Measurements from ENCODE around the gene CRADD. TPM values are rescaled to one million over a fixed set of nuclear protein-coding genes. Genes with fewer than 3 reads are reported as not detected.

The CRADD gene
- total and polyA plus RNA-seq, 10 of the 15 experiments (the other 5 are each of a cell fraction or from before 2014, with no cell fraction given): 7.6 to 15.5 (median 11.7) TPM

DNA sequence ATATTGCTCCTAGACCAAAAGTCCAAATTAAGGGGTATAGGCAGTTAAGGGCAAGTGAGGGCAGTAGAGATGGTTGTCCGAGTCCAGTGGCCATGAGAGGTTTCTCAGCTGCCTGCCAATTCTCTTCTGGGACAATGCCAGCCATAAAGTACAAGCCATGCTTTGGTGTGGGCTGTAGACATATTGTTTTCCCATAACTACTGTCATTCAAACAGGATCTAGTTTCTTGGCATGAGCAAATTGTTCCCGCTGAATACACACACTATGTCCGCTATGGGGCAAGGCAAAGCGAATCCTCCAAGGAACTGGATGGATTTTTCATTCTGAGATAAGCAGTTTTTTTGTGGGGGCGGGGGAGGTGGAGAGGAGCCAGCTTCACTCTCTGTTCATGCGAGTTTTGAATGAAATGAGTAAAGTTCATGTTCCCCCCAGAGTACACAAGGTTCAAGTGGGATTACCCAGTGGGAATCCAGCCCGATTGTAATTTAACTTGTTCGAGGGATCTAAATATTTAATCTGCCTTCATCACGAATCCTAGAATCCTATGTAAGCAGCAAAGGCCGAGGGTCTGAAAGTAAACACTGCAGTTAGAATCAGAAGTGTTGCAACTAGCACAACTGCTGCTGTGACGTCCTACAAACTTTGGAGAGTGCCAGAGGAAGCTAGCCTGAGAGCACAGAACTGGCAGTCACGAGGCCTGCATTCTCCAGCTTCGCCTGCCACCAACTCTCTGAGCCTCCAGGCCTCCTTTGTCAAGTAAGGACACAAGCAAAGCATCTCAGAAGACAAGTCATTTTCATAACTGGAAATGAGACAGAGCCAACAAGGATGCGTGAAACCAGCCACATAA, 137.0 kb downstream of the CRADD start:
- no TSS peak for BruUV-seq (replicated peaks)
- Histone ChIP-seq H3K27me3 (replicated peaks in 1 of 2; ENCODE audit: control insufficient read depth in 2 of 2, insufficient read depth in 2 of 2, low read length in 1 of 2) (no peaks in the 10 kb centered on the region), H2AFZ (ENCODE audit: control insufficient read depth, low read depth, low read length) (no peak overlapping the region), H3K9ac (ENCODE audit: control insufficient read depth, insufficient read depth, low read length) (no peak overlapping the region), H3K9me3 (replicated peaks; ENCODE audit: control insufficient read depth, insufficient read depth, low read length) (no peaks in the 10 kb centered on the region), H3K27ac (ENCODE audit: control insufficient read depth, insufficient read depth) (no peak overlapping the region), H4K20me1 (ENCODE audit: control insufficient read depth, insufficient read depth) (no peaks in the 10 kb centered on the region), H3K79me2 (ENCODE audit: control insufficient read depth, insufficient read depth, low read length) (no peaks in the 10 kb centered on the region), H3K4me2 (ENCODE audit: control insufficient read depth, insufficient read depth) (no peak overlapping the region), H3K4me1 (ENCODE audit: control insufficient read depth, insufficient read depth, low read length) (no peaks in the 10 kb centered on the region), H3K4me3 (no peak overlapping the region), H3K36me3 (ENCODE audit: control insufficient read depth in 2 of 2, insufficient read depth in 2 of 2, low read length in 1 of 2) (no peaks in the 10 kb centered on the region)
- ChIA-PET CTCF (no interaction called here), POLR2A (no interaction called here), SMC1A (ENCODE audit: uncharacterized antibody, unreplicated experiment) (no interaction called here), RAD21 (ENCODE audit: unreplicated experiment) (interaction anchor here (1.1 kb wide), 1 partner anchor 18 kb away, joined by 3 read pairs; no protein-coding TSS in a partner anchor)
- WGBS (ENCODE audit: insufficient coverage, insufficient replicate concordance, low lambda C conversion rate, missing lambda C conversion rate): 45% methylated on average over 14 of the region's 14 CpGs
- in situ Hi-C loops (cut with MboI): no loop called here
- no peak for ATAC-seq
- no peak for FAIRE-seq
- intact Hi-C loops (cut with micrococcal nuclease; ENCODE audit: unreplicated experiment): no loop called here
- DNase-seq (ENCODE audit: low read depth, low spot score): no peak
- TF ChIP-seq SMAD1 (IDR thresholded peaks at IDR 0.05; ENCODE audit: low read depth, partially characterized antibody) (no peak), ZNF217 (IDR thresholded peaks at IDR 0.05) (no peak), PAX8 (IDR thresholded peaks at IDR 0.05) (no peak), ZNF384 (IDR thresholded peaks at IDR 0.05; ENCODE audit: borderline replicate concordance, low read depth, low read length) (no peak), SUPT20H (IDR thresholded peaks at IDR 0.05; ENCODE audit: borderline replicate concordance, control insufficient read depth, low read depth, low read length) (no peak), EP300 (IDR thresholded peaks at IDR 0.05; ENCODE audit: borderline replicate concordance in 1 of 2, control insufficient read depth in 1 of 2, low read depth in 2 of 2, low read length in 2 of 2) (no peak), RELA (IDR thresholded peaks at IDR 0.05; ENCODE audit: borderline replicate concordance, partially characterized antibody) (no peak), USF2 (IDR thresholded peaks at IDR 0.05; ENCODE audit: borderline replicate concordance, low read depth, low read length) (no peak), RAD51 (IDR thresholded peaks at IDR 0.05) (no peak), MYB (IDR thresholded peaks at IDR 0.05; ENCODE audit: borderline replicate concordance, low read depth, low read length) (no peak), IRF5 (IDR thresholded peaks at IDR 0.05; ENCODE audit: borderline replicate concordance) (no peak), KDM1A (IDR thresholded peaks at IDR 0.05; ENCODE audit: borderline replicate concordance) (no peak), SMC3 (IDR thresholded peaks at IDR 0.05; ENCODE audit: borderline replicate concordance, low read length) (no peak), BCLAF1 (IDR thresholded peaks at IDR 0.05) (no peak)
- TF ChIP-seq, protein P1, sequence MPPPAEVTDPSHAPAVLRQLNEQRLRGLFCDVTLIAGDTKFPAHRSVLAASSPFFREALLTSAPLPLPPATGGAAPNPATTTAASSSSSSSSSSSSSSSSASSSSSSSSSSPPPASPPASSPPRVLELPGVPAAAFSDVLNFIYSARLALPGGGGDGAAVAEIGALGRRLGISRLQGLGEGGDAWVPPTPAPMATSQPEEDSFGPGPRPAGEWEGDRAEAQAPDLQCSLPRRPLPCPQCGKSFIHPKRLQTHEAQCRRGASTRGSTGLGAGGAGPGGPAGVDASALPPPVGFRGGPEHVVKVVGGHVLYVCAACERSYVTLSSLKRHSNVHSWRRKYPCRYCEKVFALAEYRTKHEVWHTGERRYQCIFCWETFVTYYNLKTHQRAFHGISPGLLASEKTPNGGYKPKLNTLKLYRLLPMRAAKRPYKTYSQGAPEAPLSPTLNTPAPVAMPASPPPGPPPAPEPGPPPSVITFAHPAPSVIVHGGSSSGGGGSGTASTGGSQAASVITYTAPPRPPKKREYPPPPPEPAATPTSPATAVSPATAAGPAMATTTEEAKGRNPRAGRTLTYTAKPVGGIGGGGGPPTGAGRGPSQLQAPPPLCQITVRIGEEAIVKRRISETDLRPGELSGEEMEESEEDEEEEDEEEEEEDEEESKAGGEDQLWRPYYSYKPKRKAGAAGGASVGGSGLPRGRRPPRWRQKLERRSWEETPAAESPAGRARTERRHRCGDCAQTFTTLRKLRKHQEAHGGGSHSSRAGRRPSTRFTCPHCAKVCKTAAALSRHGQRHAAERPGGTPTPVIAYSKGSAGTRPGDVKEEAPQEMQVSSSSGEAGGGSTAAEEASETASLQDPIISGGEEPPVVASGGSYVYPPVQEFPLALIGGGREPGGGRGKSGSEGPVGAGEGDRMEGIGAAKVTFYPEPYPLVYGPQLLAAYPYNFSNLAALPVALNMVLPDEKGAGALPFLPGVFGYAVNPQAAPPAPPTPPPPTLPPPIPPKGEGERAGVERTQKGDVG (CRISPR knock-in tag; IDR thresholded peaks at IDR 0.05): no peak

Data from GM12878 (cell line).